Natural killer cell (primary cell): ENCODE measurements around the gene LSM12. TPM values are rescaled to one million over a fixed set of nuclear protein-coding genes. Genes with fewer than 3 reads are reported as not detected.

Experiments used
- ATAC-seq, 3 donors: fragments of 150-1000 bp in 2 of 3; fragments of 200-7000 bp in 1 of 3; cut with Tn5 transposase; 1 replicate in 1 of 3; 2 replicates in 2 of 3; pipeline ENCODE4 v1.10.0; 2021; ENCODE audit warnings: mild to moderate bottlenecking in 2 of 3, moderate library complexity in 2 of 3
- DNase-seq, 2 donors: peaks; one replicate each; pipeline versions ENCODE4 v3.0.0 to v3.0.0-alpha.2; 2013 to 2021; ENCODE audit warnings: mixed read lengths in 1 of 2
- H3K27ac ChIP-seq: one replicate; pipeline ENCODE4 v1.5.1; 2013; ENCODE audit warnings: mild to moderate bottlenecking, low read length
- H3K27me3 ChIP-seq: one replicate; pipeline ENCODE4 v1.6.1; 2013; ENCODE audit warnings: low read length; ENCODE audit not compliant: control insufficient read depth, insufficient read depth
- H3K36me3 ChIP-seq: one replicate; pipeline ENCODE4 v1.6.1; 2013; ENCODE audit warnings: low read length; ENCODE audit not compliant: control insufficient read depth, insufficient read depth
- H3K4me1 ChIP-seq: one replicate; pipeline ENCODE4 v1.6.1; 2013; ENCODE audit warnings: low read length; ENCODE audit not compliant: control insufficient read depth, insufficient read depth
- H3K4me3 ChIP-seq: one replicate; pipeline ENCODE4 v1.5.1; 2013; ENCODE audit warnings: low read length
- H3K9me3 ChIP-seq: one replicate; pipeline ENCODE4 v1.6.1; 2013; ENCODE audit warnings: low read length; ENCODE audit not compliant: control insufficient read depth, insufficient read depth
- H3K27ac Mint-ChIP-seq, 2 donors: one replicate each; pipeline ENCODE4 v1.8.0; 2022; ENCODE audit warnings: mild to moderate bottlenecking in 2 of 2, mixed read lengths in 2 of 2, moderate library complexity in 1 of 2
- H3K27me3 Mint-ChIP-seq, 2 donors: one replicate each; pipeline ENCODE4 v1.8.0; 2022; ENCODE audit warnings: low read depth in 2 of 2, mixed read lengths in 2 of 2
- H3K36me3 Mint-ChIP-seq: one replicate; pipeline ENCODE4 v1.8.0; 2022; ENCODE audit warnings: mixed read lengths
- H3K4me1 Mint-ChIP-seq, 2 donors: one replicate each; pipeline ENCODE4 v1.8.0; 2022; ENCODE audit warnings: mixed read lengths in 2 of 2
- H3K4me3 Mint-ChIP-seq: one replicate; pipeline ENCODE4 v1.8.0; 2022; ENCODE audit warnings: mild to moderate bottlenecking, moderate library complexity, mixed read lengths
- H3K9me3 Mint-ChIP-seq, 2 donors: one replicate each; pipeline ENCODE4 v1.8.0; 2022; ENCODE audit warnings: mixed read lengths in 2 of 2
- CTCF ChIP-seq: fragments of 200-600 bp; IDR thresholded peaks from one replicate; pipeline ENCODE4 v1.8.0; 2022; ENCODE audit warnings: antibody characterized with exemption
- WGBS: methylation state at CpG from one replicate; pipeline ENCODE4 v1.1.7; 2013; ENCODE audit warnings: missing lambda C conversion rate; ENCODE audit not compliant: insufficient coverage; 5-methylcytosine and 5-hydroxymethylcytosine counted together
- intact Hi-C: fragments of 100-400 bp; cut with micrococcal nuclease; formaldehyde crosslinking; loops from one replicate; pipeline ENCODE4 v1.14.2; 2022
- total RNA-seq, 4 donors: library from RNA; stranded (reverse); fragments of 120-200 nt in 1 of 4; gene quantifications; one replicate each; pipeline versions ENCODE4 v1.2.3 to v1.2.4, GENCODE V29; 2013 to 2022

LSM12 gene
- total RNA-seq: 10 to 100 TPM; 46.9 to 54.0 (median 51.8) TPM
- total RNA-seq (2013): 22.1 TPM

GRCh38 chr17:44066204-44066930 is at the start of gene LSM12:
TSS of gene LSM12 (minus strand) at chr17:44066671. CDS start at chr17:44066587, 84 bp downstream.
- intact Hi-C loops: no loop called here
- Histone ChIP-seq H3K27me3 (no peaks in the 10 kb centered on the region), H3K4me1 (peaks cover 27% of the 10 kb centered on the region), H3K36me3 (peaks cover 12% of the 10 kb centered on the region), H3K9me3 (no peaks in the 10 kb centered on the region), H3K4me3 (peak within 1 kb of the TSS; percentile 63), H3K27ac (peak within 1 kb of the TSS; percentile 90)
- no peaks in the 10 kb centered on the region for H3K9me3 Mint-ChIP-seq
- peak within 1 kb of the TSS; percentile 87 to 99 for H3K27ac Mint-ChIP-seq
- no peak for TF ChIP-seq CTCF
- H3K27me3 Mint-ChIP-seq: no peaks in the 10 kb centered on the region
- peak within 1 kb of the TSS; percentile 94 for H3K4me3 Mint-ChIP-seq
- DNase-seq (peak; percentile 92 to 96), ATAC-seq (peak; percentile 80 to 92 (median 80))
- H3K4me1 Mint-ChIP-seq: peaks cover 46 to 50% of the 10 kb centered on the region in 2 donors
- 0% methylated on average over 64 of the region's 65 CpGs for WGBS
- H3K36me3 Mint-ChIP-seq: no peaks in the 10 kb centered on the region

- 82% methylated on average over 11 of the region's 11 CpGs for WGBS
- H3K4me1 ChIP-seq: peaks cover 20% of the 10 kb centered on the region
- H3K4me3 ChIP-seq: no peak overlapping the region
- peak; percentile 42 for TF ChIP-seq CTCF
- peak in 1 of 3 donors; percentile 43 for ATAC-seq
- intact Hi-C loops: no loop called here
- no peaks in the 10 kb centered on the region for H3K36me3 Mint-ChIP-seq
- H3K36me3 ChIP-seq: peaks cover 8% of the 10 kb centered on the region
- no peaks in the 10 kb centered on the region for H3K9me3 ChIP-seq
- no peak overlapping the region for H3K27ac ChIP-seq
- H3K4me3 Mint-ChIP-seq: no peak overlapping the region
- H3K27ac Mint-ChIP-seq: peak overlapping the region in 1 of 2 donors; percentile 13
- H3K9me3 Mint-ChIP-seq: no peaks in the 10 kb centered on the region
- H3K4me1 Mint-ChIP-seq: peaks cover 9 to 38% of the 10 kb centered on the region in 2 donors
- no peaks in the 10 kb centered on the region for H3K27me3 ChIP-seq
- no peaks in the 10 kb centered on the region for H3K27me3 Mint-ChIP-seq
- peak in 1 of 2 donors; percentile 40 for DNase-seq
These were observed 49.3 kb upstream of the LSM12 start for GRCh38 chr17:44115585-44116415.

GRCh38 chr17:44113868-44114840 is 47.7 kb upstream of the LSM12 start:
- H3K4me1 ChIP-seq: peaks cover 32% of the 10 kb centered on the region
- Mint-ChIP-seq H3K4me1 (peaks cover 9 to 45% of the 10 kb centered on the region in 2 donors), H3K27ac (no peak overlapping the region), H3K27me3 (no peaks in the 10 kb centered on the region), H3K36me3 (no peaks in the 10 kb centered on the region), H3K4me3 (no peak overlapping the region), H3K9me3 (no peaks in the 10 kb centered on the region)
- WGBS: 90% methylated on average over 8 of the region's 9 CpGs
- H3K4me3 ChIP-seq: no peak overlapping the region
- peaks cover 11% of the 10 kb centered on the region for H3K36me3 ChIP-seq
- ATAC-seq: no peak
- no peaks in the 10 kb centered on the region for H3K9me3 ChIP-seq
- TF ChIP-seq CTCF: no peak
- H3K27ac ChIP-seq: no peak overlapping the region
- DNase-seq: no peak
- intact Hi-C loops: no loop called here
- H3K27me3 ChIP-seq: no peaks in the 10 kb centered on the region
